ENCODE results near the gene GRPEL1. TPM values are rescaled to one million over a fixed set of nuclear protein-coding genes. Genes with fewer than 3 reads are reported as not detected.

GRPEL1 gene
- total RNA-seq, 1 experiment from 2014 or later = 49.9 TPM

GRCh38 chr4:7049295-7049694 is 18.6 kb downstream of the GRPEL1 start:
- Histone ChIP-seq H3K27me3 (ENCODE audit: insufficient read depth, low read depth) (no peaks in the 10 kb centered on the region), H4K20me1 (ENCODE audit: insufficient read depth) (0 out of 2 replicates have a peak, but pooled peaks cover 4% of the 10 kb centered on the region), H3K4me2 (no peak overlapping the region), H3K27ac (no peak overlapping the region), H3K9me3 (ENCODE audit: insufficient read depth, low read depth) (no peaks in the 10 kb centered on the region), H3F3A (ENCODE audit: insufficient read depth, low read depth) (no peaks in the 10 kb centered on the region), H3K36me3 (ENCODE audit: low read depth) (no peaks in the 10 kb centered on the region), H3K4me1 (replicated peaks; ENCODE audit: insufficient read depth) (0 out of 2 replicates have a peak, but pooled peaks cover 6% of the 10 kb centered on the region), H3K9me2 (ENCODE audit: insufficient read depth) (no peaks in the 10 kb centered on the region), H3K4me3 (no peak overlapping the region), H2AFZ (no peak overlapping the region), H3K79me2 (ENCODE audit: low read depth) (peaks cover 22% of the 10 kb centered on the region)
- no TSS peak for BruUV-seq (replicated peaks)
- ChIA-PET CTCF (no interaction called here), POLR2A (ENCODE audit: unreplicated experiment) (no interaction called here)
- no peak for DNase-seq
- intact Hi-C loops (cut with micrococcal nuclease; ENCODE audit: unreplicated experiment) = no loop called here
- TF ChIP-seq EZH2 (IDR thresholded peaks at IDR 0.05; ENCODE audit: low read depth) (no peak), CTCF (conservative IDR thresholded peaks at IDR 0.05) (no peak)

- H3K9me3 ChIP-seq (ENCODE audit: insufficient read depth, low read depth) = no peaks in the 10 kb centered on the region
- no peak for DNase-seq
- no peaks in the 10 kb centered on the region for H3K9me2 ChIP-seq (ENCODE audit: insufficient read depth)
- H3K4me2 ChIP-seq = no peak overlapping the region
- no peaks in the 10 kb centered on the region for H3F3A ChIP-seq (ENCODE audit: insufficient read depth, low read depth)
- ChIA-PET CTCF (no interaction called here), POLR2A (ENCODE audit: unreplicated experiment) (no interaction called here)
- no TSS peak for BruUV-seq (replicated peaks)
- no peak overlapping the region for H3K4me3 ChIP-seq
- TF ChIP-seq EZH2 (IDR thresholded peaks at IDR 0.05; ENCODE audit: low read depth) (no peak), CTCF (conservative IDR thresholded peaks at IDR 0.05) (no peak)
- 0 out of 2 replicates have a peak, but pooled peaks cover 8% of the 10 kb centered on the region for H3K4me1 ChIP-seq (replicated peaks; ENCODE audit: insufficient read depth)
- no peaks in the 10 kb centered on the region for H3K36me3 ChIP-seq (ENCODE audit: low read depth)
- peaks cover 29% of the 10 kb centered on the region for H3K79me2 ChIP-seq (ENCODE audit: low read depth)
- no peak overlapping the region for H2AFZ ChIP-seq
- H3K27ac ChIP-seq = no peak overlapping the region
- intact Hi-C loops (cut with micrococcal nuclease; ENCODE audit: unreplicated experiment) = no loop called here
- no peaks in the 10 kb centered on the region for H3K27me3 ChIP-seq (ENCODE audit: insufficient read depth, low read depth)
- H4K20me1 ChIP-seq (ENCODE audit: insufficient read depth) = 0 out of 2 replicates have a peak, but pooled peaks cover 4% of the 10 kb centered on the region
Observed at GRCh38 chr4:7048642-7049041, 19.2 kb downstream of the GRPEL1 start.

DNA sequence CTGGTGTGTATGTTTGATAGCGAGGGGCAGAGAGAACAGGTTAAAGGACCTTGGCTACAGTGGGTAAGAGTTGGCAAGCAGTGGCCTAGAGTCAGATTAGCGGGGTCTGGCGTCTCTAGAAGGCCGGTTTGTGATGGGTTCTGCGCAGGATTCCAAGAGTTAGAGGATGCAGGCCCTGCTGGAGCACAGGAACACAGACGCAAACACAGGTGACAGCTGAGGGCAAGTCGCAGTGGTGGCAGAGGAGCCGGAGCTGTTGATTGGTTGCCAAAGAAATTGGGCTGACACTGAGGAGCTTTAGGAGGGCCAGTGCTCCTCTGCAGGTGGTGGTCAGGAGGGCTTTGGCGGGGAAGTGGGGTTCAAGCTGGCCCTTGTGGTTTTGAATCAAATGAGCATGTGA is 20.9 kb downstream of the GRPEL1 start:
- BruUV-seq (replicated peaks) = no TSS peak
- peaks cover 30% of the 10 kb centered on the region for H3K79me2 ChIP-seq (ENCODE audit: low read depth)
- CTCF ChIA-PET = no interaction called here
- TF ChIP-seq CTCF (conservative IDR thresholded peaks at IDR 0.05) = no peak
- no peak for TF ChIP-seq EZH2 (IDR thresholded peaks at IDR 0.05; ENCODE audit: low read depth)
- no peak for DNase-seq
- POLR2A ChIA-PET (ENCODE audit: unreplicated experiment) = interaction anchor here (0.6 kb wide), 1 partner anchor 8 kb away, joined by 7 read pairs; no protein-coding TSS in a partner anchor
- H3K4me1 ChIP-seq (replicated peaks; ENCODE audit: insufficient read depth) = 0 out of 2 replicates have a peak, but pooled peaks cover 10% of the 10 kb centered on the region
- H3K9me2 ChIP-seq (ENCODE audit: insufficient read depth) = no peaks in the 10 kb centered on the region
- H3K4me2 ChIP-seq = no peak overlapping the region
- no peaks in the 10 kb centered on the region for H3K9me3 ChIP-seq (ENCODE audit: insufficient read depth, low read depth)
- H3F3A ChIP-seq (ENCODE audit: insufficient read depth, low read depth) = no peaks in the 10 kb centered on the region
- intact Hi-C loops (cut with micrococcal nuclease; ENCODE audit: unreplicated experiment) = no loop called here
- 0 out of 2 replicates have a peak, but pooled peaks cover 4% of the 10 kb centered on the region for H4K20me1 ChIP-seq (ENCODE audit: insufficient read depth)
- no peaks in the 10 kb centered on the region for H3K27me3 ChIP-seq (ENCODE audit: insufficient read depth, low read depth)
- no peak overlapping the region for H3K27ac ChIP-seq
- H3K36me3 ChIP-seq (ENCODE audit: low read depth) = no peaks in the 10 kb centered on the region
- no peak overlapping the region for H3K4me3 ChIP-seq
- no peak overlapping the region for H2AFZ ChIP-seq
